ENCODE data around the gene SPDYE16. TPM values are rescaled to one million over a fixed set of nuclear protein-coding genes. Genes with fewer than 3 reads are reported as not detected.

Gene SPDYE16
- total RNA-seq, 2 donors from 2014 or later, result not detected

Other genes with a start within 250 kb of the SPDYE16 start
- 1,000 to 10,000 TPM; 1,006 to 1,433 TPM for gene HSPB1, start 240.6 kb downstream of the SPDYE16 start, total RNA-seq
- gene YWHAG, start 184.3 kb downstream of the SPDYE16 start, total RNA-seq, result 100 to 1,000 TPM; 132 to 153 TPM
- gene SSC4D, start 133.6 kb downstream of the SPDYE16 start, total RNA-seq, result under 1 TPM; 0.35 to 0.37 TPM
- 1 to 10 TPM; 2.4 to 3.4 TPM for gene ZP3, start 118.3 kb downstream of the SPDYE16 start, total RNA-seq
- gene DTX2, start 81.6 kb downstream of the SPDYE16 start, total RNA-seq, result 10 to 100 TPM in 1 of 2 donors, 1 to 10 TPM in 1; 7.9 to 18.9 TPM
- 100 to 1,000 TPM in 1 of 2 donors, 10 to 100 TPM in 1; 78.8 to 126 TPM for gene UPK3B, start 32.7 kb downstream of the SPDYE16 start, total RNA-seq
- 10 to 100 TPM in 1 of 2 donors, 1 to 10 TPM in 1; 2.2 to 10.1 TPM for gene POMZP3, start 84.0 kb upstream of the SPDYE16 start, total RNA-seq

Measured in right atrium auricular region (tissue), 2 donors.